ENCODE measurements around the gene NGRN.

DNA sequence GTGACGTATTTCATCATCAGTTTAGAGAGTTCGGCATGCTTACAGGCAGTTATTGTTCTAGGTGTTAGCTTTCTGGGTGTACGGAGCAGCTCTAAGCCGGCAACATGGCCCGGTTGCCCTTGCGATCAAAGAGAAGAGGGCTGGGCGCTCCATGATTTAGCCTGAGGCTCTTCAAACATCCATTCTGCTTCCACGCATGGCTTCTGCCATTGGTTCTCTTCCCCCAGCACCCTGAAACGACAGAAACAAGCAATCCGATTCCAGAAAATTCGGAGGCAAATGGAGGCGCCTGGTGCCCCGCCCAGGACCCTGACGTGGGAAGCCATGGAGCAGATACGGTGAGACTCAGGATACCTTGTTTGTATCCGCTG is 574 bp downstream of the NGRN start:
- TF ChIP-seq ZNF565 (CRISPR knock-in tag; conservative IDR thresholded peaks at IDR 0.05; ENCODE audit: low read depth) (no peak), ARNTL (CRISPR knock-in tag; IDR thresholded peaks at IDR 0.05; ENCODE audit: borderline replicate concordance, low read depth) (no peak), ZNF8 (CRISPR knock-in tag; IDR thresholded peaks at IDR 0.05) (no peak), TCF4 (CRISPR knock-in tag; IDR thresholded peaks at IDR 0.05; ENCODE audit: borderline replicate concordance) (no peak)
- TF ChIP-seq, protein P1, sequence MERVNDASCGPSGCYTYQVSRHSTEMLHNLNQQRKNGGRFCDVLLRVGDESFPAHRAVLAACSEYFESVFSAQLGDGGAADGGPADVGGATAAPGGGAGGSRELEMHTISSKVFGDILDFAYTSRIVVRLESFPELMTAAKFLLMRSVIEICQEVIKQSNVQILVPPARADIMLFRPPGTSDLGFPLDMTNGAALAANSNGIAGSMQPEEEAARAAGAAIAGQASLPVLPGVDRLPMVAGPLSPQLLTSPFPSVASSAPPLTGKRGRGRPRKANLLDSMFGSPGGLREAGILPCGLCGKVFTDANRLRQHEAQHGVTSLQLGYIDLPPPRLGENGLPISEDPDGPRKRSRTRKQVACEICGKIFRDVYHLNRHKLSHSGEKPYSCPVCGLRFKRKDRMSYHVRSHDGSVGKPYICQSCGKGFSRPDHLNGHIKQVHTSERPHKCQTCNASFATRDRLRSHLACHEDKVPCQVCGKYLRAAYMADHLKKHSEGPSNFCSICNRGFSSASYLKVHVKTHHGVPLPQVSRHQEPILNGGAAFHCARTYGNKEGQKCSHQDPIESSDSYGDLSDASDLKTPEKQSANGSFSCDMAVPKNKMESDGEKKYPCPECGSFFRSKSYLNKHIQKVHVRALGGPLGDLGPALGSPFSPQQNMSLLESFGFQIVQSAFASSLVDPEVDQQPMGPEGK (CRISPR knock-in tag; IDR thresholded peaks at IDR 0.05; ENCODE audit: borderline replicate concordance): no peak
- TF ChIP-seq, protein P2, sequence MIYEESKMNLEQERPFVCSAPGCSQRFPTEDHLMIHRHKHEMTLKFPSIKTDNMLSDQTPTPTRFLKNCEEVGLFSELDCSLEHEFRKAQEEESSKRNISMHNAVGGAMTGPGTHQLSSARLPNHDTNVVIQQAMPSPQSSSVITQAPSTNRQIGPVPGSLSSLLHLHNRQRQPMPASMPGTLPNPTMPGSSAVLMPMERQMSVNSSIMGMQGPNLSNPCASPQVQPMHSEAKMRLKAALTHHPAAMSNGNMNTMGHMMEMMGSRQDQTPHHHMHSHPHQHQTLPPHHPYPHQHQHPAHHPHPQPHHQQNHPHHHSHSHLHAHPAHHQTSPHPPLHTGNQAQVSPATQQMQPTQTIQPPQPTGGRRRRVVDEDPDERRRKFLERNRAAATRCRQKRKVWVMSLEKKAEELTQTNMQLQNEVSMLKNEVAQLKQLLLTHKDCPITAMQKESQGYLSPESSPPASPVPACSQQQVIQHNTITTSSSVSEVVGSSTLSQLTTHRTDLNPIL (CRISPR knock-in tag; IDR thresholded peaks at IDR 0.05; ENCODE audit: low read depth): no peak

Data from SK-N-SH treated with all-trans-retinoic acid at 6 μM for 48 hours (cell line).